T-cell (primary cell): ENCODE measurements around the gene KCNIP4. TPM values are rescaled to one million over a fixed set of nuclear protein-coding genes. Genes with fewer than 3 reads are reported as not detected.

ENCODE experiments used
- ATAC-seq, 4 experiments: fragments of 200-7000 bp in 3 of 4; fragments of 150-1000 bp in 1 of 4; cut with Tn5 transposase; replicated peaks in 1 of 4; 1 replicate in 3 of 4; 2 replicates in 1 of 4; pipeline ENCODE4 v1.10.0; 2021; ENCODE audit warnings: moderate library complexity in 3 of 4, mild to moderate bottlenecking in 2 of 4, moderate number of reproducible peaks in 1 of 4
- CTCF ChIA-PET, 2 donors: fragments of 300-600 bp; sonication (Branson Sonifier 250); formaldehyde crosslinking; loops; one replicate each; lab custom pipeline; 2022; ENCODE audit warnings: antibody characterized with exemption in 2 of 2; lab: Charles Lee
- POLR2A ChIA-PET, 2 donors: fragments of 300-600 bp; sonication (Branson Sonifier 250); formaldehyde crosslinking; loops; one replicate each; lab custom pipeline; 2022; ENCODE audit warnings: antibody characterized with exemption in 2 of 2; lab: Charles Lee
- DNase-seq, 35 experiments: peaks; one replicate each; pipeline versions ENCODE4 v3.0.0 to v3.0.0-alpha.2; 2013 to 2023
- H3K27ac ChIP-seq: one replicate; pipeline ENCODE4 v1.5.1; 2013; ENCODE audit warnings: low read length
- H3K27me3 ChIP-seq, 2 experiments: replicated peaks in 1 of 2; 1 replicate in 1 of 2; 2 replicates in 1 of 2; pipeline versions ENCODE4 v1.6.1 to v1.7.0; 2013; ENCODE audit warnings: low read length in 1 of 2, mixed read lengths in 1 of 2; ENCODE audit not compliant: control insufficient read depth in 2 of 2, insufficient read depth in 2 of 2; ENCODE audit errors: extremely low read depth in 1 of 2
- H3K36me3 ChIP-seq, 2 donors: 1 replicate in 1 of 2; 2 replicates in 1 of 2; pipeline versions ENCODE4 v1.6.1 to v1.7.0; 2013; ENCODE audit warnings: low read length in 1 of 2; ENCODE audit not compliant: control insufficient read depth in 2 of 2, insufficient read depth in 1 of 2; ENCODE audit errors: extremely low read depth in 1 of 2
- H3K4me1 ChIP-seq, 2 experiments: 1 replicate in 1 of 2; 2 replicates in 1 of 2; pipeline versions ENCODE4 v1.6.1 to v1.7.0; 2013; ENCODE audit warnings: low read length in 2 of 2, mixed read lengths in 1 of 2; ENCODE audit not compliant: insufficient read depth in 2 of 2, control insufficient read depth in 1 of 2; ENCODE audit errors: extremely low read depth in 1 of 2
- H3K4me3 ChIP-seq, 2 donors: 1 replicate in 1 of 2; 2 replicates in 1 of 2; pipeline versions ENCODE4 v1.5.1 to v1.7.0; 2013; ENCODE audit warnings: mild to moderate bottlenecking in 2 of 2, low read length in 1 of 2, moderate library complexity in 1 of 2; ENCODE audit not compliant: control insufficient read depth in 1 of 2; ENCODE audit errors: extremely low read depth in 1 of 2
- H3K9me3 ChIP-seq: 2 replicates; pipeline ENCODE4 v1.7.0; 2013
- H3K27ac Mint-ChIP-seq, 2 donors: one replicate each; pipeline ENCODE4 v1.8.0; 2020 to 2021; ENCODE audit warnings: mild to moderate bottlenecking in 2 of 2, mixed read lengths in 2 of 2
- H3K27me3 Mint-ChIP-seq, 2 donors: one replicate each; pipeline ENCODE4 v1.8.0; 2021 to 2022; ENCODE audit warnings: mixed read lengths in 2 of 2
- H3K36me3 Mint-ChIP-seq: one replicate; pipeline ENCODE4 v1.8.0; 2021; ENCODE audit warnings: mixed read lengths
- H3K4me1 Mint-ChIP-seq, 3 donors: one replicate each; pipeline ENCODE4 v1.8.0; 2020 to 2022; ENCODE audit warnings: mixed read lengths in 3 of 3, mild to moderate bottlenecking in 1 of 3
- H3K4me3 Mint-ChIP-seq, 3 donors: one replicate each; pipeline ENCODE4 v1.8.0; 2020 to 2022; ENCODE audit warnings: mild to moderate bottlenecking in 3 of 3, mixed read lengths in 3 of 3, moderate library complexity in 3 of 3
- H3K9me3 Mint-ChIP-seq, 3 donors: one replicate each; pipeline ENCODE4 v1.8.0; 2020 to 2022; ENCODE audit warnings: mixed read lengths in 3 of 3
- WGBS: methylation state at CpG from one replicate; pipeline ENCODE4 v1.1.5; 2013; ENCODE audit warnings: missing lambda C conversion rate; ENCODE audit not compliant: insufficient coverage; 5-methylcytosine and 5-hydroxymethylcytosine counted together
- total RNA-seq, 35 experiments: library from RNA in 6 of 35; stranded (reverse) in 6 of 35; fragments of 120-200 nt in 1 of 35; gene quantifications; one replicate each; pipeline versions ENCODE4 v1.2.1 to v1.2.4 and lab custom pipeline; 2013 to 2026

The KCNIP4 gene
- total RNA-seq, 5 donors from 2014 or later (not counting 1 experiment from before 2014, with no cell fraction given) = not detected

- Mint-ChIP-seq H3K4me1 (no peaks in the 10 kb centered on the region), H3K27ac (no peak overlapping the region)
- 11% methylated on average over 1 of the region's 4 CpGs for WGBS
These were observed 434.4 kb downstream of the KCNIP4 start for GRCh38 chr4:21514022-21514694.

DNA sequence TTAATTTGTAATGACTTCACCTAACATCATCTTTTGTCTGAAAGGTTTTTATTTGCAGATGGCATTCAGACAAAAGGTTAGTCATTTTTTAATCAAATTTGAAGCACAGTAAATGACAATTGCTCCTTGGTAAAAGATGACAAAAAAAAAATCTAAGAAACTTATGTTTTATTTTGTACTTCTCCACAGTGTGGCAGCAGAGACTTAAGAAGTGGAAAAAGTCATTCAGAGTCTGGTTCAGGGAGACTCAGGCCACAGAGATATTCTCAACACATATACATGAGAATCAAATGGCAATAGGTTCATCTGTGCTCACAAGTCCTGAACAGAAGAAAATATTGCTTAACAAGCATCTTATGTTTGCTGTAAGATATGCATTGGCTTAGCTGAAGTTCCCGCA is 436.2 kb downstream of the KCNIP4 start:
- no peaks in the 10 kb centered on the region for H3K4me1 ChIP-seq
- CTCF ChIA-PET = no interaction called here
- H3K27ac ChIP-seq = no peak overlapping the region
- ATAC-seq (no peak), DNase-seq (no peak)
- H3K9me3 ChIP-seq = no peaks in the 10 kb centered on the region
- Mint-ChIP-seq H3K27ac (no peak overlapping the region), H3K4me3 (no peak overlapping the region), H3K27me3 (no peaks in the 10 kb centered on the region), H3K4me1 (no peaks in the 10 kb centered on the region), H3K36me3 (no peaks in the 10 kb centered on the region), H3K9me3 (peaks cover 0 to 9% (median 0%) of the 10 kb centered on the region in 3 donors)
- H3K27me3 ChIP-seq = no peaks in the 10 kb centered on the region
- no CpG with 5 or more reads among the region's 1 CpG for WGBS
- H3K36me3 ChIP-seq = no peaks in the 10 kb centered on the region
- POLR2A ChIA-PET = no interaction called here
- H3K4me3 ChIP-seq = no peak overlapping the region

More at GRCh38 chr4:21514022-21514694, 434.4 kb downstream of the KCNIP4 start:
- Histone ChIP-seq H3K36me3 (no peaks in the 10 kb centered on the region), H3K27ac (no peak overlapping the region), H3K4me1 (no peaks in the 10 kb centered on the region), H3K9me3 (no peaks in the 10 kb centered on the region), H3K27me3 (no peaks in the 10 kb centered on the region), H3K4me3 (no peak overlapping the region)
- CTCF ChIA-PET = no interaction called here
- Mint-ChIP-seq H3K36me3 (no peaks in the 10 kb centered on the region), H3K9me3 (peaks cover 0 to 13% (median 6%) of the 10 kb centered on the region in 3 donors), H3K4me3 (no peak overlapping the region), H3K27me3 (no peaks in the 10 kb centered on the region)
- DNase-seq (no peak), ATAC-seq (no peak)
- POLR2A ChIA-PET = no interaction called here

- ChIA-PET CTCF (no interaction called here), POLR2A (no interaction called here)
- Mint-ChIP-seq H3K4me1 (no peaks in the 10 kb centered on the region), H3K4me3 (no peak overlapping the region), H3K36me3 (no peaks in the 10 kb centered on the region), H3K9me3 (peaks cover 0 to 6% (median 3%) of the 10 kb centered on the region in 3 donors), H3K27ac (no peak overlapping the region), H3K27me3 (no peaks in the 10 kb centered on the region)
- Histone ChIP-seq H3K27me3 (no peaks in the 10 kb centered on the region), H3K4me1 (no peaks in the 10 kb centered on the region), H3K9me3 (no peaks in the 10 kb centered on the region), H3K36me3 (no peaks in the 10 kb centered on the region), H3K4me3 (no peak overlapping the region), H3K27ac (no peak overlapping the region)
- whole genome bisulfite sequencing = 82% methylated on average over 3 of the region's 4 CpGs
- no peak for ATAC-seq
- DNase-seq = no peak
These were observed 441.1 kb downstream of the KCNIP4 start for GRCh38 chr4:21507439-21507838.

- no peak overlapping the region for H3K27ac Mint-ChIP-seq
- H3K9me3 Mint-ChIP-seq = peaks cover 3 to 13% (median 12%) of the 10 kb centered on the region in 3 donors
- no peaks in the 10 kb centered on the region for H3K36me3 ChIP-seq
- ATAC-seq (no peak), DNase-seq (no peak)
- H3K27me3 ChIP-seq = no peaks in the 10 kb centered on the region
- WGBS = no CpG with 5 or more reads among the region's 1 CpG
- no peaks in the 10 kb centered on the region for H3K4me1 ChIP-seq
- H3K36me3 Mint-ChIP-seq = no peaks in the 10 kb centered on the region
- H3K4me3 ChIP-seq = no peak overlapping the region
- no peak overlapping the region for H3K27ac ChIP-seq
- H3K9me3 ChIP-seq = no peaks in the 10 kb centered on the region
- CTCF ChIA-PET = no interaction called here
- no peaks in the 10 kb centered on the region for H3K4me1 Mint-ChIP-seq
- POLR2A ChIA-PET = no interaction called here
- no peaks in the 10 kb centered on the region for H3K27me3 Mint-ChIP-seq
- no peak overlapping the region for H3K4me3 Mint-ChIP-seq
These were observed 457.9 kb downstream of the KCNIP4 start for GRCh38 chr4:21490682-21491081.

- no peak overlapping the region for H3K27ac Mint-ChIP-seq
- DNase-seq (no peak), ATAC-seq (no peak)
- no peaks in the 10 kb centered on the region for H3K9me3 ChIP-seq
- no peaks in the 10 kb centered on the region for H3K4me1 ChIP-seq
- H3K27ac ChIP-seq = no peak overlapping the region
- no peaks in the 10 kb centered on the region for H3K36me3 Mint-ChIP-seq
- H3K27me3 Mint-ChIP-seq = no peaks in the 10 kb centered on the region
- WGBS = 22% methylated on average over 3 of the region's 3 CpGs
- no peaks in the 10 kb centered on the region for H3K4me1 Mint-ChIP-seq
- no peak overlapping the region for H3K4me3 ChIP-seq
- ChIA-PET POLR2A (no interaction called here), CTCF (no interaction called here)
- peaks cover 3 to 7% (median 3%) of the 10 kb centered on the region in 3 donors for H3K9me3 Mint-ChIP-seq
- H3K36me3 ChIP-seq = no peaks in the 10 kb centered on the region
- H3K4me3 Mint-ChIP-seq = no peak overlapping the region
- H3K27me3 ChIP-seq = no peaks in the 10 kb centered on the region
These were observed 471.8 kb downstream of the KCNIP4 start for GRCh38 chr4:21476757-21477156.

DNA sequence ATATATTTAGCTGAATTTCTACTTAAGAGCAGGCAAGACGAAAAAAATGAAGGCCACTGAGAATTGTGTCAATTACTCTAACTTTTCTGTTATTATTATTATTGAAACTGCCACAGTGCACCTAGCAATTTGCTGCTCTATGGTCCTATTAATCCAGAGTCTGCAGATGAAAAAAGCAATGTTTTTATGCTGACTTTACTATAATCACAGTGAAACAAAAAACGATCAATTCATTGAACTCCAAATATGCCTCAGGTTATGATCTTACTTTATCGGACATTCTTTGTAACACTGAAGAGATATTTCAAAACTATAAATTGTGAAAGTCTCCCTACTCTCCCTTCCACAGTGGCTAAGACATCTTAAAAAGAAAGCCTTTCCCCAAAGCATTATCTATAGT is 474.4 kb downstream of the KCNIP4 start:
- ATAC-seq (no peak), DNase-seq (no peak)
- no peaks in the 10 kb centered on the region for H3K4me1 Mint-ChIP-seq
- peaks cover 3 to 8% (median 6%) of the 10 kb centered on the region in 3 donors for H3K9me3 Mint-ChIP-seq
- H3K27me3 Mint-ChIP-seq = no peaks in the 10 kb centered on the region
- no CpG with 5 or more reads among the region's 3 CpGs for WGBS
- CTCF ChIA-PET = no interaction called here
- POLR2A ChIA-PET = interaction anchor here in 1 of 2 donors (0.7 kb wide), 1 partner anchor 353 kb away, joined by 3 read pairs; no protein-coding TSS in a partner anchor
- no peak overlapping the region for H3K27ac ChIP-seq
- H3K27me3 ChIP-seq = no peaks in the 10 kb centered on the region
- no peak overlapping the region for H3K27ac Mint-ChIP-seq
- H3K36me3 Mint-ChIP-seq = no peaks in the 10 kb centered on the region
- H3K4me3 Mint-ChIP-seq = no peak overlapping the region
- no peaks in the 10 kb centered on the region for H3K4me1 ChIP-seq
- H3K36me3 ChIP-seq = no peaks in the 10 kb centered on the region
- no peaks in the 10 kb centered on the region for H3K9me3 ChIP-seq
- no peak overlapping the region for H3K4me3 ChIP-seq
